Transverse colon (tissue), 4 donors: ENCODE measurements around the gene LOC101059915.
"Not testable (repeated sequence)": the region's sequence is repeated elsewhere in the genome, so short reads cannot be mapped to it uniquely, and the experiment has no call there.

ENCODE experiments used
- DNase-seq: peaks from one replicate; pipeline ENCODE4 v3.0.0-alpha.2; 2019
- H3K27ac ChIP-seq, 4 donors: fragments of 200-600 bp; sonication (generic); 2 replicates each; pipeline ENCODE4 v1.5.1; 2016 to 2018; ENCODE audit warnings: inconsistent platforms in 4 of 4
- H3K27me3 ChIP-seq: fragments of 200-600 bp; sonication (generic); 2 replicates; pipeline ENCODE4 v1.5.1; 2017; ENCODE audit warnings: inconsistent platforms
- H3K36me3 ChIP-seq, 4 donors: fragments of 200-600 bp; sonication (generic); 2 replicates each; pipeline ENCODE4 v1.5.1; 2017 to 2019; ENCODE audit warnings: inconsistent platforms in 4 of 4
- H3K4me1 ChIP-seq, 4 donors: fragments of 200-600 bp; sonication (generic); 2 replicates each; pipeline ENCODE4 v1.5.1; 2017 to 2020; ENCODE audit warnings: inconsistent platforms in 4 of 4
- H3K4me3 ChIP-seq, 4 donors: fragments of 200-600 bp; sonication (generic); 1 replicate in 1 of 4; 2 replicates in 3 of 4; pipeline versions ENCODE4 v1.5.1 to v1.6.1; 2017 to 2019; ENCODE audit warnings: inconsistent platforms in 4 of 4
- H3K9me3 ChIP-seq, 2 donors: fragments of 200-600 bp; sonication (generic); 2 replicates each; pipeline ENCODE4 v1.5.1; 2017 to 2019; ENCODE audit warnings: inconsistent platforms in 2 of 2
- CTCF ChIP-seq, 5 experiments: fragments of 200-600 bp in 3 of 5; fragments of 450-650 bp in 2 of 5; sonication (generic) in 3 of 5; IDR thresholded peaks; 1 replicate in 2 of 5; 2 replicates in 3 of 5; pipeline ENCODE4 v1.5.1; 2016 to 2017; ENCODE audit warnings: antibody characterized with exemption in 5 of 5, inconsistent platforms in 3 of 5, mild to moderate bottlenecking in 2 of 5, moderate library complexity in 1 of 5
- EP300 ChIP-seq: sonication (generic); formaldehyde crosslinking; IDR thresholded peaks from one replicate; pipeline ENCODE4 v1.6.1; 2017; ENCODE audit warnings: antibody characterized with exemption, low read depth
- POLR2A ChIP-seq: fragments of 450-650 bp; IDR thresholded peaks from one replicate; pipeline ENCODE4 v1.6.1; 2016; ENCODE audit warnings: antibody characterized with exemption, mild to moderate bottlenecking, moderate library complexity
- POLR2AphosphoS5 ChIP-seq, 3 donors: sonication (generic); formaldehyde crosslinking; IDR thresholded peaks; one replicate each; pipeline ENCODE4 v1.6.1; 2016; ENCODE audit warnings: antibody characterized with exemption in 3 of 3
- WGBS, 2 donors: methylation state at CpG; one replicate each; pipeline ENCODE4 v1.1.5; 2018; ENCODE audit warnings: low coverage in 1 of 2; 5-methylcytosine and 5-hydroxymethylcytosine counted together
- in situ Hi-C, 4 donors: fragments of 200-750 bp; cut with MboI; loops; one replicate each; pipeline versions ENCODE4 v1.15.0 to v1.15.1; 2017; ENCODE audit warnings: low sequenced_read_pairs in 3 of 4, low pct_ligation_motif_present in 1 of 4, low pct_unique_long_range_greater_than_20kb in 1 of 4
- intact Hi-C: fragments of 100-400 bp; cut with DNase I; formaldehyde crosslinking; loops from one replicate; pipeline ENCODE4 v1.15.1; 2023; ENCODE audit warnings: low total_unique reads

Gene LOC101059915

GRCh38 chrX:71679575-71680207 is 12.3 kb downstream of the LOC101059915 start:
- in situ Hi-C loops = no loop called here
- Histone ChIP-seq H3K36me3 (no peaks in the 10 kb centered on the region), H3K4me3 (no peak overlapping the region), H3K27ac (no peak overlapping the region), H3K9me3 (no peaks in the 10 kb centered on the region), H3K4me1 (no peaks in the 10 kb centered on the region), H3K27me3 (no peaks in the 10 kb centered on the region)
- TF ChIP-seq CTCF (IDR thresholded peaks at IDR 0.05) (no peak), EP300 (no peak), POLR2A (no peak), POLR2AphosphoS5 (IDR thresholded peaks at IDR 0.05) (no peak)
- 81% methylated on average over 4 of the region's 4 CpGs; no CpG with 5 or more reads in 1 of the 2 donors for WGBS, 2 donors
- intact Hi-C loops = no loop called here
- DNase-seq = no peak

GRCh38 chrX:71696641-71697465 is 29.5 kb downstream of the LOC101059915 start:
- H3K27me3 ChIP-seq, in situ Hi-C loops, H3K4me3 ChIP-seq, H3K9me3 ChIP-seq, intact Hi-C loops, DNase-seq, H3K27ac ChIP-seq, H3K36me3 ChIP-seq, H3K4me1 ChIP-seq: not testable (repeated sequence)
- no CpG with 5 or more reads among the region's 24 CpGs for WGBS, 2 donors

DNA sequence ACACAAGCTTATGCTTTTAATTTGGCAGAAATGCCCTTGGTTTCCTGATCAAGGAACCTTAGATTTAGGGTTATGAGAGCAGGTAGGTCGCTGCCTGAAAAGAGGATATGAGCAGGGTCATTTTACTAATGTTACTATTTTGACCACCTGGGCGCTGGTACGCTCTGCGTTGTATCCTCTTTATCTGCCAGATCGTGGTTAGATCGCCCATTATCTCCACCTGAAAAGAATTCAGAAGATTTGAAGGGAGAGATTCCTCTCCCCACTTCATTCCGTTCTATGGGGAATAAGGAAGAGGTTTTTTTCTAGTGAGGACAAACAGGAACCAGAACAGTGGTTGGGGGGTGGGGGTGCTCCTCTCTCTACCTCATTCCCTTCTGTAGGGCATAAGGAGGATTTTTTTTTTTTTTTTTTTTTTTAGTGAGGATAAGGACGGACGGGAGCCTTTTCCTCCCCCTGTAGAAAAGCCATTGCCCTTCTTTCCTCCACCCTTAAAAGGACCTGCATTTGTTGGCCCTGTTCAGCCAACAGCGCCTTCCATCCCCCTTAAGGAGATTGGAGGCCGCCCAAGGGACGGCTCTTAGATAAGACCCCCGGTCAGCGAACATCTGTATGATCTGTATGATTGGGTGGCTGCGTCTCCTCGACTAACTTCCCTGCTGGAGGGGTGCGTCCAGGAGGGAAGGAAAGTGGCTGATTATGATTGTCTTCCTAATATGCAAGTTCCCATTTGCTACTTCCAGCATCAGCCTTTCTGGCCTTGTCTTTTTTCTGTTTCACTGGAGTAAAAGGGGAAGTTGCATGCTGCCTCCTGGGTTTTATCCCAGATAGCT is 30.3 kb downstream of the LOC101059915 start:
- H3K36me3 ChIP-seq, in situ Hi-C loops, DNase-seq, intact Hi-C loops, H3K4me3 ChIP-seq, H3K4me1 ChIP-seq, H3K9me3 ChIP-seq, H3K27me3 ChIP-seq, H3K27ac ChIP-seq: not testable (repeated sequence)
- WGBS, 2 donors = no CpG with 5 or more reads among the region's 17 CpGs

GRCh38 chrX:71698299-71699022 is 31.1 kb downstream of the LOC101059915 start:
- intact Hi-C loops, H3K27ac ChIP-seq, DNase-seq, H3K36me3 ChIP-seq, in situ Hi-C loops, H3K9me3 ChIP-seq, H3K4me3 ChIP-seq, H3K4me1 ChIP-seq, H3K27me3 ChIP-seq: not testable (repeated sequence)
- WGBS, 2 donors = no CpG with 5 or more reads among the region's 12 CpGs

DNA sequence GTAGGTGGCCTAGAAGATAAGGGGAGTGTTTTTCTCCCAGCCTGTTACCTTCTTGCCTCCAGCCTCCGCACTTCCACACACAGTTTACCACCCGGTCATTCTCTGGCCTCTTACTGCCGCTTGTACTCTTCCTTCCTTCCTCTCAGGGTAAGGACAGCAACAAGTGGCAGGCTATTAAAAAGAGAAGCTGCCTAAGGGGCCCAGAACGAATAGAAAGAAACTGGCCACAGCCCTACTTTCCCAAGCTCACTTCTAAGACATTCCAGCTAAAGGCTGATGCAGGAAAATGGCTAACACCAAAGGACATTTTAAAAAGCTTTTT is 31.6 kb downstream of the LOC101059915 start:
- H3K27me3 ChIP-seq, in situ Hi-C loops, H3K4me1 ChIP-seq, H3K4me3 ChIP-seq, H3K27ac ChIP-seq, intact Hi-C loops, H3K36me3 ChIP-seq, H3K9me3 ChIP-seq, DNase-seq: not testable (repeated sequence)
- no CpG with 5 or more reads among the region's 4 CpGs for WGBS, 2 donors

- in situ Hi-C loops, DNase-seq: not testable (repeated sequence)
- WGBS, 2 donors = no CpG with 5 or more reads among the region's 12 CpGs
Measured at GRCh38 chrX:71702853-71703252, 35.5 kb downstream of the LOC101059915 start.

DNA sequence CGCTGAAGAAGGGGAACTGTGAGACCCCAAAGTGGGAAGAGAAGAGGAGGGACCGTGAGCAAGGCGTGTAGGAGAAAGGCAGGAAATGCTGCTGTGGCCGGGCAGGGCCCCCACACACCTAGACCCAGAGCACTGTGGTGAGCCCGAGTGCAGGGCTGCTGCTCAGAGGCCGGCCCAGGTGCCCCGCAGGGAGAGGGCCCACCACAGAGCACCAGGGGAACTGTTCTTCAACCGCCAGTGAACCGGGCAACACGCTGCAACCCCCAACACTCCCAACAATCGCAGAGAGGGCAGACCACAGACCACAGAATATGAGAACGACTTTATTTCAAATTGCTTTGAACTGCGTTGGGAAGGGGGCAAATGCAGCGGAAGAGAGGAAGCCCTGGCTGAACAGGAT is 46.7 kb downstream of the LOC101059915 start:
- intact Hi-C loops, H3K4me3 ChIP-seq, H3K27me3 ChIP-seq, DNase-seq, H3K27ac ChIP-seq, H3K9me3 ChIP-seq, H3K36me3 ChIP-seq, in situ Hi-C loops, H3K4me1 ChIP-seq: not testable (repeated sequence)
- WGBS, 2 donors = no CpG with 5 or more reads among the region's 14 CpGs

More at GRCh38 chrX:71702853-71703252, 35.5 kb downstream of the LOC101059915 start:
- intact Hi-C loops, H3K27me3 ChIP-seq, H3K27ac ChIP-seq, H3K9me3 ChIP-seq, H3K36me3 ChIP-seq, H3K4me1 ChIP-seq, H3K4me3 ChIP-seq: not testable (repeated sequence)

- H3K4me3 ChIP-seq, in situ Hi-C loops, intact Hi-C loops, H3K9me3 ChIP-seq, DNase-seq, H3K4me1 ChIP-seq, H3K27ac ChIP-seq, H3K27me3 ChIP-seq, H3K36me3 ChIP-seq: not testable (repeated sequence)
- WGBS, 2 donors = no CpG with 5 or more reads among the region's 8 CpGs
Measured at GRCh38 chrX:71715551-71715950, 48.2 kb downstream of the LOC101059915 start.

DNA sequence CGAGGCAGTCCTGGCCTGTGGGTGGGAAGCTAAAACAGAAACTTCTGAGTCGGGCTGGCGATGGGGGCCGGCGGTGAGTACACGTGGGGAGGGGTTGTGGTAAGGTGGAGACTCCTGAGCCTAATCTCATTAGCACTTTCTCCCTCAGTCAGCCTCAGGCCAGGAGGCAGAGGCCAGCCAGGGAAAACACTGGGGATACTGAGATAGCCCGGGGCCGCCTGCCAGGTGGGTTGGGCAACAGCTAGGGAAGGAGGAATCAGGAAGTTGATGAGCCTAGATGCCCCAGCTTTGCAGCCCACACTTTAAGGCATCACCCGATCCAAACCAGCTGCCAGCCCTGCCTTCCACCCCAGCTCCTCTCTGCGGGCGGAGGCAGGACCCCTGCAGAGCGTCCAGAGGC is 49.0 kb downstream of the LOC101059915 start:
- H3K4me3 ChIP-seq, H3K27ac ChIP-seq, in situ Hi-C loops, H3K4me1 ChIP-seq, H3K27me3 ChIP-seq, H3K36me3 ChIP-seq, DNase-seq, H3K9me3 ChIP-seq, intact Hi-C loops: not testable (repeated sequence)
- WGBS, 2 donors = no CpG with 5 or more reads among the region's 12 CpGs
